ENCODE measurements around the gene CCNE1. TPM values are rescaled to one million over a fixed set of nuclear protein-coding genes. Genes with fewer than 3 reads are reported as not detected.

CCNE1 gene
- total and polyA plus RNA-seq, 2 of the 13 experiments (the other 11 are each of a cell fraction or from before 2014, with no cell fraction given): 16.0 to 50.6 TPM

DNA sequence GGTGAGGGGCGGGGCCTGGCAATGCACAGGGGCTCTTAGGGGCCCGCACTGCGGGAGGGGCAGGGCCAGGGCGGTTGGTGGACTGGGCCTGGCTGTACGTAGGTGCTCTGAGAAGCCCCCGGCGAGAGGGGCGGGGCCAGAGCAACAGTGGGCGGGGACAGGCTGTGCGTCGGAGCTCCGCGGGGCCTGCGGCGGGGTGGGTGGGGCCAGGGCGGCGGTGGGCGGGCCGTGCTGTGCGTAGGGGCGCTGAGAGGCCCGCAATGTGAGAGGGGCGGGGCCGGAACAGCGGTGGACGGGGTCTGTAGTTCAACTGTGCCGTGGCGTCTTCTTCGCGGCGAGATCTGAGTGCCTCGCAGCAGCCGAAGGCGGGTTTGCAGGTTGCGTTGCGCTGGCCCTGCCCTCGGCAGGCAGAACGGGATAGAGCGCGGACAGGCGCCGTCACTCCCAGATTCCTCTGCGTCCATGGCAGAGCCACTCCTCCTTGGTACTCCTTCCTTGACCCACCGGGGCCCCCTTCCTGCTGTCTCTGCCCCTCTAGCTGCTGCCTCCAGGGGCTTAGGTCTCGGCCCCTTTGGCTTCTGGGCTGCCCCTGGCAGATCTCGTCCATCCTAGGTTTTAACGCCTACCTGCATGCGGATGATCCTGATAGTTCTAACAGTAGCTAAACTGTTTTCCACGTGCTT is 33.2 kb downstream of the CCNE1 start (continued):
- TF ChIP-seq ZFYVE20 (CRISPR knock-in tag; IDR thresholded peaks at IDR 0.05; ENCODE audit: borderline replicate concordance, low read depth) (no peak), ESRRA (CRISPR knock-in tag; IDR thresholded peaks at IDR 0.05; ENCODE audit: low read depth) (0 out of 2 replicates have a peak, but pooled peaks have one; percentile 25), WIZ (CRISPR knock-in tag; IDR thresholded peaks at IDR 0.05) (no peak), CENPX (CRISPR knock-in tag; IDR thresholded peaks at IDR 0.05) (no peak), MIER3 (CRISPR knock-in tag; IDR thresholded peaks at IDR 0.05; ENCODE audit: borderline replicate concordance) (0 out of 2 replicates have a peak, but pooled peaks have one; percentile 27), ATF1 (CRISPR knock-in tag; IDR thresholded peaks at IDR 0.05) (no peak), ZKSCAN8 (CRISPR knock-in tag; IDR thresholded peaks at IDR 0.05; ENCODE audit: borderline replicate concordance) (no peak), ZNF788 (CRISPR knock-in tag; IDR thresholded peaks at IDR 0.05; ENCODE audit: borderline replicate concordance) (peak; percentile 20; the same call in 1 of the 2 replicates)
- TF ChIP-seq, protein P1, sequence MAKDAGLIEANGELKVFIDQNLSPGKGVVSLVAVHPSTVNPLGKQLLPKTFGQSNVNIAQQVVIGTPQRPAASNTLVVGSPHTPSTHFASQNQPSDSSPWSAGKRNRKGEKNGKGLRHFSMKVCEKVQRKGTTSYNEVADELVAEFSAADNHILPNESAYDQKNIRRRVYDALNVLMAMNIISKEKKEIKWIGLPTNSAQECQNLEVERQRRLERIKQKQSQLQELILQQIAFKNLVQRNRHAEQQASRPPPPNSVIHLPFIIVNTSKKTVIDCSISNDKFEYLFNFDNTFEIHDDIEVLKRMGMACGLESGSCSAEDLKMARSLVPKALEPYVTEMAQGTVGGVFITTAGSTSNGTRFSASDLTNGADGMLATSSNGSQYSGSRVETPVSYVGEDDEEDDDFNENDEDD (CRISPR knock-in tag; IDR thresholded peaks at IDR 0.05; ENCODE audit: borderline replicate concordance): peak; percentile 78; the same call in 1 of the 2 replicates
- TF ChIP-seq, protein P2, sequence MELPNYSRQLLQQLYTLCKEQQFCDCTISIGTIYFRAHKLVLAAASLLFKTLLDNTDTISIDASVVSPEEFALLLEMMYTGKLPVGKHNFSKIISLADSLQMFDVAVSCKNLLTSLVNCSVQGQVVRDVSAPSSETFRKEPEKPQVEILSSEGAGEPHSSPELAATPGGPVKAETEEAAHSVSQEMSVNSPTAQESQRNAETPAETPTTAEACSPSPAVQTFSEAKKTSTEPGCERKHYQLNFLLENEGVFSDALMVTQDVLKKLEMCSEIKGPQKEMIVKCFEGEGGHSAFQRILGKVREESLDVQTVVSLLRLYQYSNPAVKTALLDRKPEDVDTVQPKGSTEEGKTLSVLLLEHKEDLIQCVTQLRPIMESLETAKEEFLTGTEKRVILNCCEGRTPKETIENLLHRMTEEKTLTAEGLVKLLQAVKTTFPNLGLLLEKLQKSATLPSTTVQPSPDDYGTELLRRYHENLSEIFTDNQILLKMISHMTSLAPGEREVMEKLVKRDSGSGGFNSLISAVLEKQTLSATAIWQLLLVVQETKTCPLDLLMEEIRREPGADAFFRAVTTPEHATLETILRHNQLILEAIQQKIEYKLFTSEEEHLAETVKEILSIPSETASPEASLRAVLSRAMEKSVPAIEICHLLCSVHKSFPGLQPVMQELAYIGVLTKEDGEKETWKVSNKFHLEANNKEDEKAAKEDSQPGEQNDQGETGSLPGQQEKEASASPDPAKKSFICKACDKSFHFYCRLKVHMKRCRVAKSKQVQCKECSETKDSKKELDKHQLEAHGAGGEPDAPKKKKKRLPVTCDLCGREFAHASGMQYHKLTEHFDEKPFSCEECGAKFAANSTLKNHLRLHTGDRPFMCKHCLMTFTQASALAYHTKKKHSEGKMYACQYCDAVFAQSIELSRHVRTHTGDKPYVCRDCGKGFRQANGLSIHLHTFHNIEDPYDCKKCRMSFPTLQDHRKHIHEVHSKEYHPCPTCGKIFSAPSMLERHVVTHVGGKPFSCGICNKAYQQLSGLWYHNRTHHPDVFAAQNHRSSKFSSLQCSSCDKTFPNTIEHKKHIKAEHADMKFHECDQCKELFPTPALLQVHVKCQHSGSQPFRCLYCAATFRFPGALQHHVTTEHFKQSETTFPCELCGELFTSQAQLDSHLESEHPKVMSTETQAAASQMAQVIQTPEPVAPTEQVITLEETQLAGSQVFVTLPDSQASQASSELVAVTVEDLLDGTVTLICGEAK (IDR thresholded peaks at IDR 0.05): no peak
- TF ChIP-seq, protein P2 (CRISPR knock-in tag; IDR thresholded peaks at IDR 0.05): no peak; the same call in 1 of the 2 replicates
- TF ChIP-seq, protein P3, sequence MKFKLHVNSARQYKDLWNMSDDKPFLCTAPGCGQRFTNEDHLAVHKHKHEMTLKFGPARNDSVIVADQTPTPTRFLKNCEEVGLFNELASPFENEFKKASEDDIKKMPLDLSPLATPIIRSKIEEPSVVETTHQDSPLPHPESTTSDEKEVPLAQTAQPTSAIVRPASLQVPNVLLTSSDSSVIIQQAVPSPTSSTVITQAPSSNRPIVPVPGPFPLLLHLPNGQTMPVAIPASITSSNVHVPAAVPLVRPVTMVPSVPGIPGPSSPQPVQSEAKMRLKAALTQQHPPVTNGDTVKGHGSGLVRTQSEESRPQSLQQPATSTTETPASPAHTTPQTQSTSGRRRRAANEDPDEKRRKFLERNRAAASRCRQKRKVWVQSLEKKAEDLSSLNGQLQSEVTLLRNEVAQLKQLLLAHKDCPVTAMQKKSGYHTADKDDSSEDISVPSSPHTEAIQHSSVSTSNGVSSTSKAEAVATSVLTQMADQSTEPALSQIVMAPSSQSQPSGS (CRISPR knock-in tag; IDR thresholded peaks at IDR 0.05): peak; percentile 16; the same call in 1 of the 2 replicates
- TF ChIP-seq, protein P4, sequence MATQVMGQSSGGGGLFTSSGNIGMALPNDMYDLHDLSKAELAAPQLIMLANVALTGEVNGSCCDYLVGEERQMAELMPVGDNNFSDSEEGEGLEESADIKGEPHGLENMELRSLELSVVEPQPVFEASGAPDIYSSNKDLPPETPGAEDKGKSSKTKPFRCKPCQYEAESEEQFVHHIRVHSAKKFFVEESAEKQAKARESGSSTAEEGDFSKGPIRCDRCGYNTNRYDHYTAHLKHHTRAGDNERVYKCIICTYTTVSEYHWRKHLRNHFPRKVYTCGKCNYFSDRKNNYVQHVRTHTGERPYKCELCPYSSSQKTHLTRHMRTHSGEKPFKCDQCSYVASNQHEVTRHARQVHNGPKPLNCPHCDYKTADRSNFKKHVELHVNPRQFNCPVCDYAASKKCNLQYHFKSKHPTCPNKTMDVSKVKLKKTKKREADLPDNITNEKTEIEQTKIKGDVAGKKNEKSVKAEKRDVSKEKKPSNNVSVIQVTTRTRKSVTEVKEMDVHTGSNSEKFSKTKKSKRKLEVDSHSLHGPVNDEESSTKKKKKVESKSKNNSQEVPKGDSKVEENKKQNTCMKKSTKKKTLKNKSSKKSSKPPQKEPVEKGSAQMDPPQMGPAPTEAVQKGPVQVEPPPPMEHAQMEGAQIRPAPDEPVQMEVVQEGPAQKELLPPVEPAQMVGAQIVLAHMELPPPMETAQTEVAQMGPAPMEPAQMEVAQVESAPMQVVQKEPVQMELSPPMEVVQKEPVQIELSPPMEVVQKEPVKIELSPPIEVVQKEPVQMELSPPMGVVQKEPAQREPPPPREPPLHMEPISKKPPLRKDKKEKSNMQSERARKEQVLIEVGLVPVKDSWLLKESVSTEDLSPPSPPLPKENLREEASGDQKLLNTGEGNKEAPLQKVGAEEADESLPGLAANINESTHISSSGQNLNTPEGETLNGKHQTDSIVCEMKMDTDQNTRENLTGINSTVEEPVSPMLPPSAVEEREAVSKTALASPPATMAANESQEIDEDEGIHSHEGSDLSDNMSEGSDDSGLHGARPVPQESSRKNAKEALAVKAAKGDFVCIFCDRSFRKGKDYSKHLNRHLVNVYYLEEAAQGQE (IDR thresholded peaks at IDR 0.05; ENCODE audit: borderline replicate concordance in 1 of 2, low read depth in 1 of 2, low read length in 2 of 2): no peak
